HepG2 (cell line): Measurements from ENCODE around the gene HTRA3. TPM values are rescaled to one million over a fixed set of nuclear protein-coding genes. Genes with fewer than 3 reads are reported as not detected.

Source experiments
- ATAC-seq: fragments of 200-7000 bp; cut with Tn5 transposase; 3 replicates; pipeline ENCODE4 v1.9.1; 2020; ENCODE audit warnings: mild to moderate bottlenecking, moderate library complexity
- BruUV-seq: library from RNA; stranded (reverse); fragments of 400-500 nt; replicated peaks from 2 replicates; lab custom pipeline; 2021; lab: Mats Ljungman, UMichigan
- CTCF ChIA-PET: fragments of 300-600 bp; formaldehyde crosslinking; extraction: SDS; loops from one replicate; lab custom pipeline; 2021; ENCODE audit warnings: low total read pairs, inconsistent platforms, low intra/inter-chr PET ratio; lab: Yijun Ruan, JAX
- POLR2A ChIA-PET: fragments of 350-600 bp; sonication (Branson Sonifier 250); formaldehyde crosslinking; loops from one replicate; lab custom pipeline; 2020; ENCODE audit warnings: antibody characterized with exemption, inconsistent platforms; lab: Yijun Ruan, JAX
- DNase-seq: peaks from one replicate; pipeline ENCODE4 v3.0.0-alpha.2; 2015; ENCODE audit warnings: low spot score
- FAIRE-seq: peaks from 3 replicates; lab custom pipeline; 2011; peaks lifted over from hg19 to GRCh38; lab: Jason Lieb, UNC
- H2AFZ ChIP-seq: one replicate; pipeline ENCODE4 v1.6.1; 2011; ENCODE audit warnings: low read length, inconsistent platforms
- H3K27ac ChIP-seq: fragments of 300-600 bp; 3 replicates; pipeline ENCODE4 v1.8.0; 2011; ENCODE audit warnings: mixed run types, mild to moderate bottlenecking, mixed read lengths, low read length, inconsistent platforms; ENCODE audit not compliant: insufficient read depth; ENCODE audit errors: extremely low read length
- H3K27me3 ChIP-seq, 2 experiments: fragments of 200-600 bp in 1 of 2; 2 replicates in 1 of 2; 3 replicates in 1 of 2; pipeline versions ENCODE4 v1.6.0 to v1.8.0; 2011; ENCODE audit warnings: low read length in 2 of 2, mild to moderate bottlenecking in 2 of 2, moderate library complexity in 2 of 2, inconsistent platforms in 1 of 2; ENCODE audit not compliant: insufficient read depth in 2 of 2, control insufficient read depth in 1 of 2
- H3K36me3 ChIP-seq, 2 experiments: fragments of 200-600 bp in 1 of 2; replicated peaks in 1 of 2; 2 replicates in 1 of 2; 3 replicates in 1 of 2; pipeline versions ENCODE4 v1.5.1 to v1.8.0; 2011; ENCODE audit warnings: low read length in 2 of 2, inconsistent platforms in 1 of 2; ENCODE audit not compliant: insufficient read depth in 2 of 2, control insufficient read depth in 1 of 2
- H3K4me1 ChIP-seq: 2 replicates; pipeline ENCODE4 v1.5.1; 2012; ENCODE audit warnings: low read length, inconsistent platforms; ENCODE audit not compliant: insufficient read depth
- H3K4me2 ChIP-seq: 2 replicates; pipeline ENCODE4 v1.6.0; 2011; ENCODE audit warnings: low read depth, low read length, inconsistent platforms
- H3K4me3 ChIP-seq, 3 experiments: fragments of 200-600 bp in 1 of 3; sonication (generic), shearing (Covaris generic) in 1 of 3; replicated peaks in 1 of 3; 2 replicates each; pipeline ENCODE4 v1.5.1; 2011 to 2016; ENCODE audit warnings: low read length in 3 of 3, inconsistent platforms in 2 of 3, low read depth in 2 of 3, mild to moderate bottlenecking in 2 of 3, control low read depth in 1 of 3, mixed read lengths in 1 of 3; ENCODE audit not compliant: insufficient read depth in 1 of 3
- H3K79me2 ChIP-seq: one replicate; pipeline ENCODE4 v1.6.1; 2011; ENCODE audit warnings: low read length, inconsistent platforms; ENCODE audit not compliant: insufficient read depth
- H3K9ac ChIP-seq: 2 replicates; pipeline ENCODE4 v1.6.0; 2011; ENCODE audit warnings: mild to moderate bottlenecking, low read depth, low read length, inconsistent platforms; ENCODE audit not compliant: insufficient read depth
- H3K9me3 ChIP-seq: 2 replicates; pipeline ENCODE4 v1.5.1; 2012; ENCODE audit warnings: mild to moderate bottlenecking, low read length
- H4K20me1 ChIP-seq: 2 replicates; pipeline ENCODE4 v1.6.0; 2011; ENCODE audit warnings: inconsistent platforms, mild to moderate bottlenecking, low read length, moderate library complexity; ENCODE audit not compliant: insufficient read depth
- ATF7 ChIP-seq, 2 experiments: fragments of 450-650 bp in 1 of 2; sonication (generic) in 1 of 2; formaldehyde crosslinking in 1 of 2; IDR thresholded peaks; 2 replicates each; pipeline versions ENCODE4 v1.4.0 to v1.6.1; 2016 to 2020; ENCODE audit warnings: antibody characterized with exemption in 1 of 2, mild to moderate bottlenecking in 1 of 2, missing genetic modification reagents in 1 of 2
- DMAP1 ChIP-seq: IDR thresholded peaks from 2 replicates; pipeline ENCODE4 v1.6.1; 2016
- EEA1 ChIP-seq: sonication (generic); formaldehyde crosslinking; IDR thresholded peaks from 2 replicates; pipeline ENCODE4 v1.5.1; 2020; ENCODE audit warnings: mild to moderate bottlenecking, missing genetic modification reagents, borderline replicate concordance
- FOXC1 ChIP-seq: sonication (generic); formaldehyde crosslinking; IDR thresholded peaks from 2 replicates; pipeline ENCODE4 v1.8.0; 2022; ENCODE audit warnings: mild to moderate bottlenecking, missing genetic modification reagents, borderline replicate concordance
- MBNL3 ChIP-seq: fragments of 250-450 bp; sonication (Bioruptor Pico); conservative IDR thresholded peaks from 2 replicates; pipeline ENCODE4 v1.8.0; 2022; ENCODE audit warnings: mild to moderate bottlenecking, inconsistent platforms
- RARG ChIP-seq: sonication (generic); formaldehyde crosslinking; IDR thresholded peaks from 2 replicates; pipeline ENCODE4 v1.4.0; 2020; ENCODE audit warnings: low read depth, mild to moderate bottlenecking, missing genetic modification reagents
- SETDB1 ChIP-seq: sonication (generic); formaldehyde crosslinking; IDR thresholded peaks from 2 replicates; pipeline ENCODE4 v1.5.1; 2020; ENCODE audit warnings: missing genetic modification reagents, mild to moderate bottlenecking, borderline replicate concordance
- TAF15 ChIP-seq: fragments of 200-400 bp; formaldehyde crosslinking; IDR thresholded peaks from one replicate; pipeline ENCODE4 v1.6.1; 2018; ENCODE audit warnings: mild to moderate bottlenecking, low read depth, low read length; ENCODE audit not compliant: poor library complexity, severe bottlenecking
- ZFYVE20 ChIP-seq: sonication (generic); formaldehyde crosslinking; IDR thresholded peaks from 2 replicates; pipeline ENCODE4 v1.8.0; 2023; ENCODE audit warnings: low read depth, mild to moderate bottlenecking, moderate library complexity, missing genetic modification reagents, borderline replicate concordance
- ZNF841 ChIP-seq: sonication (generic); formaldehyde crosslinking; IDR thresholded peaks from 2 replicates; pipeline ENCODE4 v1.8.1; 2023; ENCODE audit warnings: missing genetic modification reagents, borderline replicate concordance
- WGBS: methylation state at CpG from one replicate; pipeline ENCODE4 v1.1.6; 2017; ENCODE audit warnings: low lambda C conversion rate; 5-methylcytosine and 5-hydroxymethylcytosine counted together
- in situ Hi-C: cut with HindIII; loops from 2 replicates; pipeline ENCODE4 v1.10.0; 2017; ENCODE audit warnings: low pct_unique_long_range_greater_than_20kb; ENCODE audit not compliant: extremely low pct_ligation_motif_present
- intact Hi-C: fragments of 100-400 bp; cut with micrococcal nuclease; formaldehyde crosslinking; loops from one replicate; pipeline ENCODE4 v1.10.0; 2022; ENCODE audit not compliant: unreplicated experiment
- polyA plus RNA-seq, 8 experiments: library from polyadenylated mRNA; depleted of rRNA in 3 of 8; stranded (reverse) in 7 of 8; unstranded in 1 of 8; fragments of >200 nt; fragmentation: Illumina TruSeq in 4 of 8; extraction: Trizol in 4 of 8; gene quantifications; 2 replicates each; pipeline versions ENCODE4 v1.2.1 to v1.2.3, GENCODE V29; 2011 to 2016; ENCODE audit warnings: low read depth in 4 of 8, missing spikeins in 1 of 8, mixed read lengths in 1 of 8; ENCODE audit not compliant: insufficient read depth in 1 of 8
- total RNA-seq, 5 experiments: library from RNA; depleted of rRNA; stranded (reverse); fragments of >200 nt; fragmentation: Illumina TruSeq; extraction: Trizol; gene quantifications; 2 replicates each; pipeline ENCODE4 v1.2.3, GENCODE V29; 2016; ENCODE audit warnings: low read depth in 1 of 5
- TF ChIP-seq, protein P1 (sequence below): sonication (generic); formaldehyde crosslinking; conservative IDR thresholded peaks from 2 replicates; pipeline ENCODE4 v1.4.0; 2020; ENCODE audit warnings: mild to moderate bottlenecking, missing genetic modification reagents, moderate library complexity
- TF ChIP-seq, protein P2 (sequence below): sonication (generic); formaldehyde crosslinking; IDR thresholded peaks from 2 replicates; pipeline ENCODE4 v1.4.0; 2020; ENCODE audit warnings: missing genetic modification reagents
- TF ChIP-seq, protein P3 (sequence below): sonication (generic); formaldehyde crosslinking; IDR thresholded peaks from 2 replicates; pipeline ENCODE4 v1.4.0; 2020; ENCODE audit warnings: missing genetic modification reagents
- TF ChIP-seq, protein P4 (sequence below): sonication (generic); formaldehyde crosslinking; IDR thresholded peaks from 2 replicates; pipeline ENCODE4 v1.4.0; 2020; ENCODE audit warnings: missing genetic modification reagents, borderline replicate concordance

The HTRA3 gene
- total and polyA plus RNA-seq, 2 of the 13 experiments (the other 11 are each of a cell fraction or from before 2014, with no cell fraction given) = 0.17 TPM; not detected in 1

DNA sequence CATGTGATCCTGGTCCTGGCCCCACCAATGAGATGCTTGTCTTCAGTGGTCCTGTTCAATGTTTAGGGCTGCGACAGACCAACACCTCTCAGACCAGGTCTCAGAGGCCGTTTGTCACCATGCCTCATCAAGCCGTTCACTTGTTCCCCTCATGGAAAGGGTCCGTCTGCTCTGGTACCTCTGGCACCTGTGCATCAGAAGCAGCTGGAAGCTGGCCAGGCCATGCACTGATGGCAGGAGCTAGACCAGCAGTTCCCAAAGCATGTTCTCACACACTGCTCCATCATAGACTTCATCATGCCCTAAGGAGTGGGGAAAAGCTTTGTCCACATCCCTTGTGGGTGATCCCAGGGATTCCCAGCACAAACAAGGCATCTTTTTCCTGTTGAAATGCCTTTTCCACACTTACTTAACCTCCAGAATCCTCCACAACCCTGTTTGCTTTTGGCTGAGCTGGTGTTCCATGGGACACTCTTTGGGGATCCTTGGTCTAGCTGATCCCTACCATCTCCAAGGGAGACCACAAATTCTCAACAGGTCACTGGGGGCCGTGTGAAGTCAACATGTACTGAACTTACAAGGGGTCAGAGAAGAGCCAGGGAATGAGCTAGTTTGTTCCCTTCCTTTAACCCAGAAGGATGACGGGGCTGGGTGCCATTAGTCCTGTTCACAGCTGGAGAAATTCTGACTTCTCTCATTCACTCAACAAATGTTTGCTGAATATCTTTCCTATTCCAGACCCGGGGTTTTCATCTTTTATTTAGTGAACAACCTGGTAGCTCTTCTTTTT, 48.7 kb upstream of the HTRA3 start:
- Histone ChIP-seq H3K36me3 (peaks cover 24 to 69% of the 10 kb centered on the region in 2 experiments), H3K9ac (no peak overlapping the region), H2AFZ (no peak overlapping the region), H4K20me1 (no peaks in the 10 kb centered on the region), H3K27ac (no peak overlapping the region), H3K4me3 (no peak overlapping the region), H3K79me2 (no peaks in the 10 kb centered on the region), H3K9me3 (no peaks in the 10 kb centered on the region), H3K4me2 (no peak overlapping the region), H3K4me1 (peaks cover 35% of the 10 kb centered on the region), H3K27me3 (no peaks in the 10 kb centered on the region)
- DNase-seq = no peak
- in situ Hi-C loops (no loop called here), intact Hi-C loops (no loop called here)
- POLR2A ChIA-PET = interaction anchor here (0.6 kb wide), 1 partner anchor 44 kb away, joined by 3 read pairs; no protein-coding TSS in a partner anchor
- no TSS peak for BruUV-seq
- no peak for FAIRE-seq
- WGBS = 78% methylated on average over 3 of the region's 7 CpGs
- CTCF ChIA-PET = no interaction called here
- no peak for ATAC-seq
- TF ChIP-seq, protein P1, sequence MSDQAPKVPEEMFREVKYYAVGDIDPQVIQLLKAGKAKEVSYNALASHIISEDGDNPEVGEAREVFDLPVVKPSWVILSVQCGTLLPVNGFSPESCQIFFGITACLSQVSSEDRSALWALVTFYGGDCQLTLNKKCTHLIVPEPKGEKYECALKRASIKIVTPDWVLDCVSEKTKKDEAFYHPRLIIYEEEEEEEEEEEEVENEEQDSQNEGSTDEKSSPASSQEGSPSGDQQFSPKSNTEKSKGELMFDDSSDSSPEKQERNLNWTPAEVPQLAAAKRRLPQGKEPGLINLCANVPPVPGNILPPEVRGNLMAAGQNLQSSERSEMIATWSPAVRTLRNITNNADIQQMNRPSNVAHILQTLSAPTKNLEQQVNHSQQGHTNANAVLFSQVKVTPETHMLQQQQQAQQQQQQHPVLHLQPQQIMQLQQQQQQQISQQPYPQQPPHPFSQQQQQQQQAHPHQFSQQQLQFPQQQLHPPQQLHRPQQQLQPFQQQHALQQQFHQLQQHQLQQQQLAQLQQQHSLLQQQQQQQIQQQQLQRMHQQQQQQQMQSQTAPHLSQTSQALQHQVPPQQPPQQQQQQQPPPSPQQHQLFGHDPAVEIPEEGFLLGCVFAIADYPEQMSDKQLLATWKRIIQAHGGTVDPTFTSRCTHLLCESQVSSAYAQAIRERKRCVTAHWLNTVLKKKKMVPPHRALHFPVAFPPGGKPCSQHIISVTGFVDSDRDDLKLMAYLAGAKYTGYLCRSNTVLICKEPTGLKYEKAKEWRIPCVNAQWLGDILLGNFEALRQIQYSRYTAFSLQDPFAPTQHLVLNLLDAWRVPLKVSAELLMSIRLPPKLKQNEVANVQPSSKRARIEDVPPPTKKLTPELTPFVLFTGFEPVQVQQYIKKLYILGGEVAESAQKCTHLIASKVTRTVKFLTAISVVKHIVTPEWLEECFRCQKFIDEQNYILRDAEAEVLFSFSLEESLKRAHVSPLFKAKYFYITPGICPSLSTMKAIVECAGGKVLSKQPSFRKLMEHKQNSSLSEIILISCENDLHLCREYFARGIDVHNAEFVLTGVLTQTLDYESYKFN (CRISPR knock-in tag) = no peak
- no peak for TF ChIP-seq MBNL3 (CRISPR knock-in tag)
- TF ChIP-seq, protein P2, sequence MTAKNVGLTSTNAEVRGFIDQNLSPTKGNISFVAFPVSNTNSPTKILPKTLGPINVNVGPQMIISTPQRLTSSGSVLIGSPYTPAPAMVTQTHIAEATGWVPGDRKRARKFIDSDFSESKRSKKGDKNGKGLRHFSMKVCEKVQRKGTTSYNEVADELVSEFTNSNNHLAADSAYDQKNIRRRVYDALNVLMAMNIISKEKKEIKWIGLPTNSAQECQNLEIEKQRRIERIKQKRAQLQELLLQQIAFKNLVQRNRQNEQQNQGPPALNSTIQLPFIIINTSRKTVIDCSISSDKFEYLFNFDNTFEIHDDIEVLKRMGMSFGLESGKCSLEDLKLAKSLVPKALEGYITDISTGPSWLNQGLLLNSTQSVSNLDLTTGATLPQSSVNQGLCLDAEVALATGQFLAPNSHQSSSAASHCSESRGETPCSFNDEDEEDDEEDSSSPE (CRISPR knock-in tag) = no peak
- TF ChIP-seq TAF15 = no peak
- TF ChIP-seq RARG (CRISPR knock-in tag) = no peak
- TF ChIP-seq, protein P3, sequence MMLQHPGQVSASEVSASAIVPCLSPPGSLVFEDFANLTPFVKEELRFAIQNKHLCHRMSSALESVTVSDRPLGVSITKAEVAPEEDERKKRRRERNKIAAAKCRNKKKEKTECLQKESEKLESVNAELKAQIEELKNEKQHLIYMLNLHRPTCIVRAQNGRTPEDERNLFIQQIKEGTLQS (CRISPR knock-in tag) = no peak
- TF ChIP-seq ATF7 (IDR thresholded peaks at IDR 0.05) = no peak
- no peak for TF ChIP-seq ATF7 (CRISPR knock-in tag; IDR thresholded peaks at IDR 0.05)
- no peak for TF ChIP-seq SETDB1
- TF ChIP-seq DMAP1 = no peak
- TF ChIP-seq ZNF841 = no peak
- TF ChIP-seq, protein P4, sequence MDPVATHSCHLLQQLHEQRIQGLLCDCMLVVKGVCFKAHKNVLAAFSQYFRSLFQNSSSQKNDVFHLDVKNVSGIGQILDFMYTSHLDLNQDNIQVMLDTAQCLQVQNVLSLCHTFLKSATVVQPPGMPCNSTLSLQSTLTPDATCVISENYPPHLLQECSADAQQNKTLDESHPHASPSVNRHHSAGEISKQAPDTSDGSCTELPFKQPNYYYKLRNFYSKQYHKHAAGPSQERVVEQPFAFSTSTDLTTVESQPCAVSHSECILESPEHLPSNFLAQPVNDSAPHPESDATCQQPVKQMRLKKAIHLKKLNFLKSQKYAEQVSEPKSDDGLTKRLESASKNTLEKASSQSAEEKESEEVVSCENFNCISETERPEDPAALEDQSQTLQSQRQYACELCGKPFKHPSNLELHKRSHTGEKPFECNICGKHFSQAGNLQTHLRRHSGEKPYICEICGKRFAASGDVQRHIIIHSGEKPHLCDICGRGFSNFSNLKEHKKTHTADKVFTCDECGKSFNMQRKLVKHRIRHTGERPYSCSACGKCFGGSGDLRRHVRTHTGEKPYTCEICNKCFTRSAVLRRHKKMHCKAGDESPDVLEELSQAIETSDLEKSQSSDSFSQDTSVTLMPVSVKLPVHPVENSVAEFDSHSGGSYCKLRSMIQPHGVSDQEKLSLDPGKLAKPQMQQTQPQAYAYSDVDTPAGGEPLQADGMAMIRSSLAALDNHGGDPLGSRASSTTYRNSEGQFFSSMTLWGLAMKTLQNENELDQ (CRISPR knock-in tag) = no peak
- TF ChIP-seq EEA1 (CRISPR knock-in tag) = no peak
- no peak for TF ChIP-seq ZFYVE20 (CRISPR knock-in tag)
- no peak for TF ChIP-seq FOXC1 (CRISPR knock-in tag)
